ENCODE measurements around the gene MRC2.

The MRC2 gene

GRCh38 chr17:62662855-62663254 is 35.4 kb downstream of the MRC2 start:
- DNase-seq, result no peak

DNA sequence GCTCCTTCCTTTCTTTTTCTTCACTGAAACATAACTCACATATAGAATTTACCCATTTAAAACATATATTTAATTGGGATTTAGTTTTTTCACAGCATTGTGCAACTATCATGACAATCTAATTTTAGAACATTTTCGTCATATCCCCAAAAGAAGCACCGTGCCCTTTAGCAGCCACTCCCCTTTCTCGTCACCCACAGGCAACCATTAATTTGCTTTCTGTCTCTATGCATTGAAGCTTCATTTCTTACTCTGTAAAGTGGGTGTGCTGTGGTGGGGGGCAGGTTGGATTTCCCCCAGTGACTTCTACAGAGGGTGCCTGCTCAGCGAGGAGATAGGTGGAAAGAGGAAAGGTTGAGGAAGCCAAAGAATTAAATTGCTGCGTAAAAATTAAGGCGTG is 35.8 kb downstream of the MRC2 start:
- DNase-seq, result no peak

GRCh38 chr17:62664336-62665120 is 37.1 kb downstream of the MRC2 start:
- DNase-seq, result no peak

DNA sequence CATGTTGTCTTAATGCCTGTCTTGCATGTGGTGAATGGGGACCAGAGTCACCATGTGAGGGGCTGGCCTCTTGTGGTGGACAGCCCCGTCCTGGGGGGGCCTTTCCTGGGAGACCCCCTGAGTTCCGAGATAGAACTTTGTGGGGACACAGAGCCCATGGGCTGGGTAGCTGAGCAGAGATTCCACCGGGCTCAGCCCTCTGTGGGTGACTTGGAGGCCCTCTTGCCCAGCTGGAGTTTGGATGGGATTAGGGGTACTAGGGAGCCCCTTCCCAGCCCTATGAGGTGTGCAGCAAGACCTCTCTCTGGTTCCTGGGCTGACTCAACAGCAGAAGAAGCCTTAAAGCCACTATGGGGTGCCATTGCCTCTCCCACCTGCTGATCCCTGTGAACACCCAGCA is 38.1 kb downstream of the MRC2 start:
- DNase-seq, result no peak

DNA sequence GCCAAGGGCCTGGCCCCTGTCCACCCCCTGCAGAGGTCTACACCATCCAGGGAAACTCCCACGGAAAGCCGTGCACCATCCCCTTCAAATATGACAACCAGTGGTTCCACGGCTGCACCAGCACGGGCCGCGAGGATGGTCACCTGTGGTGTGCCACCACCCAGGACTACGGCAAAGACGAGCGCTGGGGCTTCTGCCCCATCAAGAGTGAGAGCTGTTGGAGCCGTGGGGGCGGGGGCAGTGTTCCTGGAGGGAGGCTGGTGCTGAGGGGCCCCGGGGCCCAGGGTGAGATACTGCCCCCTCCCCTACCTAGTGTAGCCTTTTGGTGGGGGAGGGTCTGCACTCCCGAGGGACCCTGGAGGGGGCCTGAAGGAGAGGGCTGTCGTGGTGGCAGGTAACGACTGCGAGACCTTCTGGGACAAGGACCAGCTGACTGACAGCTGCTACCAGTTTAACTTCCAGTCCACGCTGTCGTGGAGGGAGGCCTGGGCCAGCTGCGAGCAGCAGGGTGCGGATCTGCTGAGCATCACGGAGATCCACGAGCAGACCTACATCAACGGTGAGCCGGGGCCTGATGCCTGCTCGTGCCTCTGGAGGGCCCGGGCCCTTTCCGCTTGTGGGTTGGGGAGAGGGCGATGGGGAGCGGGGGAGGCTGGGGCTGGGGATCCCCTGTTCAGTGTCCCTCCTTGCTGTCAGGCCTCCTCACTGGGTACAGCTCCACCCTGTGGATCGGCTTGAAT is 38.8 kb downstream of the MRC2 start:
- no peak for DNase-seq

DNA sequence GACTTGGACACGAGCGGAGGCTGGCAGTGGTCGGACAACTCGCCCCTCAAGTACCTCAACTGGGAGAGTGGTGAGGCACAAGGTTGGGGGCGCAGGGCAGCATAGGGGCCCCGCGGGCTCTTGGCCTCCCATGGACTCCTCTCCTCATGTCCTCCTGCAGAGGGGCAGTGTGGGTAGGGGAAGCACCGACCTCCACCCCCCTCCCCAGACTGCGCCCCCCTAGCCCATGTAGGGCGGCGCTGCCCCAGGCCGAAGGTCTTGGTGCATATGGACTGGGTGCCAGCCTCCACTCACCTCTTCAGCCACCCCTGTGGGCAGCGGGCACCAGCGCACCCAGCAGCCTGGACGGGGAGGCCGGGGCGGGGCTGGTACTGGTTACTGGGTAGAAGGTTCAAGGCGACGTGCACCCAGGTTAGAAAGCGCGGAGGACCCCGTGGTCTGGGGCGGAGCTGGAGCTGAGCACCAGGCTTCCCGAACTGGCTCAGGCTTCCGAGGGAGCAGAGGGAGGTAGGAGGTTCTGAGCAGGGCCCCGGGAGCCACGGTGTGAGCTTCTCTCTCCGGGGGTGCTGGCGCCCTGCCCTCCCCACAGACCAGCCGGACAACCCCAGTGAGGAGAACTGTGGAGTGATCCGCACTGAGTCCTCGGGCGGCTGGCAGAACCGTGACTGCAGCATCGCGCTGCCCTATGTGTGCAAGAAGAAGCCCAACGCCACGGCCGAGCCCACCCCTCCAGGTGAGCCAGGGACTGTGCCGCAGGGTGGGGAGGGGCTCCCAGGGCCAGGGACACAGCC is 39.5 kb downstream of the MRC2 start:
- no peak for DNase-seq

DNA sequence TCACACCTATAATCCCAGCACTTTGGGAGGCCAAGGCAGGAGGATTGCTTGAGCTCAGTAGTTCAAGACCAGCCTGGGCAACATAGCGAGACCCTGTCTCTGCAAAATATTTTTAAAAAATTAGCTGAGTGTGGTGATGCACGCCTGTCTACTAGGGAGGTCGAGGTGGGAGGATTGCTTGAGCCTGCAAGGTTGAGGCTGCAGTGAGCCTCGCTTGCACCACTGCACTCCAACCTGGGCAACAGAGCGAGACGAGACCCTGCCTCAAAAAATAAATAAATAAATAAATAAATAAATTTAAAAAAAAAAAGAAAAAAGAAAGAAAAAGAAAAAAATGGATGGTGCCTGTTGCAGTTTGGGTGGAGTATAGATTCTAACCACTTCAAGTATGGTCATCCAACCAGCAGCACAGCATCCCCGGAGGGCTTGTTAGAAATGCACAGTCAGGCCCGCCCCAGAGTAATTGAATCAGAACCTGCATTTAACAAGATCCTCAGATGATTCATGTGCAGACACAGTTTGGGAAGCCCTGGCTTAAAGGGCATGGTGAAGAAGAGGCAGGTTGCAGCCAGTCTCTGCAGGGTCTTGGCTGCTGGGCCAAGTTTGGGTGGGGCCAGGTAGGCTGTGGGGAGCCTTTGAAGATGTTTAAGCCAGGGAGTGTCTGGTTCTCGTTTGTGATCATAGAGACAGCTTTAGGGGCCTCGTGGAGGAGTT is 40.8 kb downstream of the MRC2 start:
- DNase-seq, result no peak

GRCh38 chr17:62670202-62670821 is 42.8 kb downstream of the MRC2 start:
- no peak for DNase-seq

DNA sequence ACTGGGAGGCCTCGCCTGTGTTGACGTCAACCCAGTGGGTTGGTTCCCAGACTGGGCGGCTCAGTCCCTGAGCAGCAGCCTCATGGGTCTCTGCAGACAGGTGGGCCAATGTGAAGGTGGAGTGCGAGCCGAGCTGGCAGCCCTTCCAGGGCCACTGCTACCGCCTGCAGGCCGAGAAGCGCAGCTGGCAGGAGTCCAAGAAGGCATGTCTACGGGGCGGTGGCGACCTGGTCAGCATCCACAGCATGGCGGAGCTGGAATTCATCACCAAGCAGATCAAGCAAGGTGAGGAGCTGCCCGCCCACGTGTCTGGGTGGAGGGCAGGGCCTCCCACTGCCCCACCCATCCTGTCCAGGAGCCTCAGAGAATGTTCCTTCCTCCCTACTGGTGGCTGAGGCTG is 44.1 kb downstream of the MRC2 start:
- no peak for DNase-seq

DNA sequence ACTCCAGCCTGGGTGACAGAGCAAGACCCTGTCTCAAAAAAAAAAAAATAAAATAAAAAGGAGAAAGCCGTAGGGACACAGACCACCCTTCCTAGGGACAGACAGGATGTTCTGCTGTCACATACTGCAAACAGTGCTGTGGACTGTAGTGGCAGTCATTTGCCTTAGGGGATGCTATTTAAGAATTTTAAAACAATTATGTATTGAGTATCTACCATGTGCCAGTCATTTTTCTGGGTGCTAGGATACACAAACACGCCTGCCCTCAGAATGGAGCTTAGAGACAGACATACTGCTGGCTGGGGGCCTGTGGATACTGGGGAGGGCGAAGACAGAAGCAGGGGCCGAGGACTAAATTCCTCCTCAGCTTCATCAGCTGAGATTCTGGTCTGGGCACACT is 45.5 kb downstream of the MRC2 start:
- no peak for DNase-seq

DNA sequence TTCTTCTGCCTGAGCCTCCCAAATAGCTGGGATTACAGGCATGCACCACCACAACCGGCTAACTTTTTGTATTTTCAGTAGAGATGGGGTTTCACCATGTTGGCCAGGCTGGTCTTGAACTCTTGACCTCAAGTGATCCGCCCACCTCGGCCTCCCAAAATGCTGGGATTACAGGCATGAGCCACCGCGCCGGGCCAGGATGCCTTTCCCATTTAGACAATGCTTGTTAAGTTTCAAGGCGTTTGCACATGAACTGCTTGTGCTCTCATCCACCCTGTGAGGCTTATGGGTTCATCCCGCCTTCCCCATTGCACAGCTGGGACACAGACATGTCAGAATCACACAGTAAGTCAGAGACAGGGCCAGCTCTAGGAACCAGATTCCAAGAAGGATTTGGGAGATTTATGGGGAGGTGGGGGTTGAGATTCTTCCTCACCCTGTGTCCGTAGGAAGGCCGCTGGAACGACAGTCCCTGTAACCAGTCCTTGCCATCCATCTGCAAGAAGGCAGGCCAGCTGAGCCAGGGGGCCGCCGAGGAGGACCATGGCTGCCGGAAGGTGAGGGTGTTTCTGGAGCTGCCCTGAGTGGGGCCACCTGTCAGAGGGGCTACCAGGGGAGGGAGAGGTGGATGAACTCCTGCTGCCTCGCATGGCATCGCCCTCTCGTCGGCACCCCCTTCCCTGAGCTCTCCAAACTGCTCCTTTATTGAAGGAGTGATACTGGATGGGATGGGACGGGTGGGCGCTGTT is 46.3 kb downstream of the MRC2 start:
- no peak for DNase-seq

DNA sequence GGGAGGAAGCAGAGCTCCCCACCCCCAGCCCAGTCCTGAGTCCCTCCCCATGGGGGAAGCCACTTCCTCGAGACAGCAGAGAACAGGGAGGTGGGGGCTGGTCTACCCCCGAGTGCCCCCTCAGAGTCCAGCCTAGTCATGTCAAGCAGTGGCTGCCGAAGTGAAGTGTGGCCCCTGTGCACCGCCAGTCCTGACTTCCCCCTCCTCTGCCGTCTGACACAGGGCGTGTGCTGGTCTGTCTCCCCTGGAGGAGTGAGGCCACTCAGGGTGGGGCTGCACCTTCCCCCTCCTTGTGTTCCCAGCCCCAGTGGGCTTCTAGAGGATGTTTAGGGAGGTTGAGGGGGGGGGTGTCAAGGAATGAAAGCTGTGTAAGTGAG is 46.9 kb downstream of the MRC2 start:
- DNase-seq, result no peak

DNA sequence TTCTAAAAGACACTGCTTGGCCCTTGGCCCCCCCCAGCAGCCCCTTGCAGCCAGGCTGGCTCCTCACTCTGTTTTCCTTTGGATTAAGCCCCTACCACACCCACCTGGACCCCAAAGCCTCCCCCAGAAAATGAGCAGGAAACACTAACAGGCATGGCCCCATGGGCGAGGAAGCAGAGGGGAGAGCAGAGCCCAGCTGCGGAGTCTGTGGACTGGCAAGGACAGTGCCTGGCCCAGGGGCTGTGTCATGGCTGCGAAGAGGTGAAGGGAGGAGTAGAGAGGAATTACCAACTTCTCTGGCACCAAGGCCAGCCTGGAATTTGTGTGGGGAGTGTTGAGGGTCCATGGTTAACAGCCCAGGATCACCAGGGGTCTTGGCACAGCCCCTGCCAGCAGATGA is 47.4 kb downstream of the MRC2 start:
- DNase-seq, result no peak

- no peak for DNase-seq
Measured at GRCh38 chr17:62675260-62675659, 47.8 kb downstream of the MRC2 start.

DNA sequence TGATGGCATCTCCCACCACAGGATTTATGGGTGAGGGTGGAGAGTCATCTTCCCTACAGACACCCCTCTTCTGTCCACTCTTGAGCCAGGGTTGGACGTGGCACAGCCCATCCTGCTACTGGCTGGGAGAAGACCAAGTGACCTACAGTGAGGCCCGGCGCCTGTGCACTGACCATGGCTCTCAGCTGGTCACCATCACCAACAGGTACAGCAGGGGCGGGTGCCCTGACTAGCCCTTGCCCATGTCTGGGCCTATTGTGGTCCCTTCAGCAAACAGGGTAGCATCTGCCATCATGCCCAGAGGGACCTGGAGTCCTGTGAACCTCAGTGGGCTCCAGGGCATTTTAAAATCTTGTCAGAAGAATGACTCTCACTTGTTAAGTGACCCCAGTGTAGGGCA is 48.2 kb downstream of the MRC2 start:
- no peak for DNase-seq

GRCh38 chr17:62676231-62676943 is 48.9 kb downstream of the MRC2 start:
- DNase-seq, result no peak

GRCh38 chr17:62676952-62677596 is 49.6 kb downstream of the MRC2 start:
- DNase-seq, result no peak

DNA sequence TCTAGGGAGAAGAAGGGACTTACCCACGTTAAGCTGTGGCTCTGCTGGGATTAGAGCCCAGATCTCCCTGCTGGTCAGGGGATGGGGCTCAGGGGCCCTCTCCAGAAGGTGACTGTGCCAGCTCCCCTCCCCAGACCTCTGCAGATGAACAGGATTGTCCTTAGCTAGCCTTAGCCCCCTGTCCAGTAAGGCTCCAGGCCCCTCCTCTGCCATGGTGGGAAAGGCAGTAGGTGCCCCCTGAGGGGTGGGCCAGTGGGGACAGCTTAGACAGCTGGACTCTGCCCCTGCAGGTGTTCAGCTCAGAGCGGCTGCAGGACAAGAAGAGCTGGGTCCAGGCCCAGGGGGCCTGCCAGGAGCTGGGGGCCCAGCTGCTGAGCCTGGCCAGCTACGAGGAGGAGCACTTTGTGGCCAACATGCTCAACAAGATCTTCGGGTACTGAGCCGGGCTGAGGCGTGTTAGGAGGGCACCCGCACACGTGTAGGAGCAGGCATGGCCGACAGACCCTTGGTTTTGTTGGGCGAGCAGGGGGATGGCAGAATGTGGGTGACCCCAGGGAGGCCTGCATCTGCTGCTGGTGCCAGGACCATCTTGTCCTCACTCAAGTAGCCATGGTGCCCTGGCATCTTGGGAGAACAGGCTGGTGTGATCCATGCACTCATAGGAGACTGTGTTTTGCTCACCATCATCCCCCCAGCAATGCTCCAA is 50.9 kb downstream of the MRC2 start:
- DNase-seq, result no peak

DNA sequence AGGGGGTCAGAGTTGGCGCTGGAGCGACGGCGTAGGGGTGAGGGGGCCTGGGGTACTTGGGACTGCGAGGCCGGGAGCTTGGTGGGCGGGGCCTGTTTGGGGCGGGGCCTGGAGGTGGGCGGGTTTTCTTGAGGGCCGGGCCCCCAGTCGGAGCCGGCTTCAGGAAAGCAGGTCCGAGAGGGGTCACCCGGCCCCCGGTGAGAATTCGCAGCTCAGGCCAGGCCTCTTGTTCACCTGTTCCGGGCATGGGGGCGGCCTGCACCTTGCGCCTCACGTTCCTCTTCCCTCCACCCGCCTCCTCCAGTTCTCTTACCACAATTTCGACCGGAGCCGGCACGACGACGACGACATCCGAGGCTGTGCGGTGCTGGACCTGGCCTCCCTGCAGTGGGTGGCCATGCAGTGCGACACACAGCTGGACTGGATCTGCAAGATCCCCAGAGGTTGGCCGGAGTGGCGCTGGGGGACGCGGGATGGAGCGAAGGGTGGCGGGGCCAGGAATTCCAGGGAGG is 52.5 kb downstream of the MRC2 start:
- DNase-seq, result no peak

DNA sequence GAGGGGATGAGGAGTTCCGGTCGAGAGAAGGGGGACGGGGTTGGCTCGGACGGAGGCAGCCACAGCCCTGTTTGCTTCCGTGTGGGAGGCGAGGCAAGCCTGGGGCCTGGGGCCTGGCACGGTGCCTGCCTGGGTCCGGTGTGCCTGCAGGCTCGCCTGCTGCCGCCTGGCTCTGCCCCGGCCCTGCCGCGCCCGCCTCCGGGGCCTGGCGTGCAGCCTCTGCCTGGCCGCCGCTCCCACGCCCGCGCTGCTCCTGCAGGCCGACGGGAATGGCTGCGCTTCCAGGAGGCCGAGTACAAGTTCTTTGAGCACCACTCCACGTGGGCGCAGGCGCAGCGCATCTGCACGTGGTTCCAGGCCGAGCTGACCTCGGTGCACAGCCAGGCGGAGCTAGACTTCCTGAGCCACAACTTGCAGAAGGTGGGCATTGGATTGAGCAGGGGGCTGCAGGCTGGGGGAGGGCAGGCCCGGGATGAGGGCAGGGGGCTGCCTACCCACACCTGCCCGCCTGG is 53.1 kb downstream of the MRC2 start:
- no peak for DNase-seq
